GM10266 (cell line): ENCODE measurements around the gene DMD.
"Not testable (repeated sequence)": the region's sequence is repeated elsewhere in the genome, so short reads cannot be mapped to it uniquely, and the experiment has no call there.

Experiments
- DNase-seq: peaks from one replicate; pipeline ENCODE4 v3.0.0; 2012; ENCODE audit errors: extremely low spot score
- TF ChIP-seq, protein P1 (sequence below): IDR thresholded peaks from 2 replicates; pipeline ENCODE4 v1.5.1; 2012; ENCODE audit warnings: mild to moderate bottlenecking, low read depth; ENCODE audit not compliant: control insufficient read depth, insufficient read depth; ENCODE audit errors: missing control alignments

Gene DMD

DNA sequence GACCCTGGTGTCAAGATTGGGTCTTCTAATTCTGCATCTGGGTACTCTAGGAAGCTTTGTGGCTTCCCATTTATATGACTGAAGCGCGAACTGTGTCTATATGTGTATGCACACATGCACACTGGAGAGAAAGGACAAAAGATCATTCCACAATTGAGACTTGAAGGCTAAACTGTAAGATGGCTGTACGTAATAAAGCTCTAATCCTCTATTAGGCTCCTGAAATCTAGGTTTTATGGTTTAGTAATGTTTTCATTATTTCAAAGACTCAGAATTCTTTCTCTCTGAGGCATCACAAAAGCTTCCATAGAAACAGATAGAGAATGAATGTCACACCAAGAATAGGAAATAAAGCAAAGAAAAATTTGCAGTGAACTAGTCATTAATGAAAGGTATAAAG is 1818.8 kb downstream of the DMD start:
- no peak for DNase-seq
- TF ChIP-seq, protein P1, sequence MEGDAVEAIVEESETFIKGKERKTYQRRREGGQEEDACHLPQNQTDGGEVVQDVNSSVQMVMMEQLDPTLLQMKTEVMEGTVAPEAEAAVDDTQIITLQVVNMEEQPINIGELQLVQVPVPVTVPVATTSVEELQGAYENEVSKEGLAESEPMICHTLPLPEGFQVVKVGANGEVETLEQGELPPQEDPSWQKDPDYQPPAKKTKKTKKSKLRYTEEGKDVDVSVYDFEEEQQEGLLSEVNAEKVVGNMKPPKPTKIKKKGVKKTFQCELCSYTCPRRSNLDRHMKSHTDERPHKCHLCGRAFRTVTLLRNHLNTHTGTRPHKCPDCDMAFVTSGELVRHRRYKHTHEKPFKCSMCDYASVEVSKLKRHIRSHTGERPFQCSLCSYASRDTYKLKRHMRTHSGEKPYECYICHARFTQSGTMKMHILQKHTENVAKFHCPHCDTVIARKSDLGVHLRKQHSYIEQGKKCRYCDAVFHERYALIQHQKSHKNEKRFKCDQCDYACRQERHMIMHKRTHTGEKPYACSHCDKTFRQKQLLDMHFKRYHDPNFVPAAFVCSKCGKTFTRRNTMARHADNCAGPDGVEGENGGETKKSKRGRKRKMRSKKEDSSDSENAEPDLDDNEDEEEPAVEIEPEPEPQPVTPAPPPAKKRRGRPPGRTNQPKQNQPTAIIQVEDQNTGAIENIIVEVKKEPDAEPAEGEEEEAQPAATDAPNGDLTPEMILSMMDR, result no peak

DNA sequence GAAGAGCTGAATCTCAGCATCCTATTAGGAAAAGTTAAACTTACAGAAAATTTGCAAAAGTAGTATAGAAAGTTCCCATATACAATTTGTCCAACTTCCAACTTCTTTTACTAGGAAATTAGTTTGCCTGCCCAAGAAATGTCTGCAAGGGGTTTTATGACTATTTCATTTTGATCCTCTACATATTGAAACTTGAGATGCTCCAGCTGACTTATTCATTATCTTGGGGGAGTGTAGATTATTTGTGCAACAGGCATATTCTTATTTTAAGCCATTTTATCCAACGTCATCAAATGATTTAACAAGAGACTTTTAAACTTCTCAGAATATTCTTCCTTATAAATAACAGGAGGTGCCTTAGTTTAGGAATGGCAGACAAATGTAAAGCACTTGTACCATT is 1822.4 kb downstream of the DMD start:
- TF ChIP-seq, protein P1, result no peak

DNA sequence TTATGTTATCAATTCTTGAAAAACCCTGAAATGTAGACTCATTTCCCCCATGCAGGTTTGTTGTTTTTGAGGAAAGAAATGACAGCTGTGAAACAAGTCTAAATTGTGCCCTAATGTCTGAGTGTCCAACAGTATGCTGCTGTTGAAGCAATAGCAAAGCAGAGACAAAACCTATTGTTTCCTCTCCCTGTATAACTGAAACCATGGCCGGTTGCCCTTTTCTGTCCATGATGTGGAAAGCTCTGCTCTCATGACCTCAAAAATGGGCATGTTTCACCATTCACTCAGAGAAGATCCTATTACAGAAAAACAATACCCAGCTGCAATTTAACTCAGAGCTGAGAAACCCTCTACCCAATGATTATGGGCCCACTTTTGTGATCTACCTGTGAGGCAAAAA is 1826.9 kb downstream of the DMD start:
- TF ChIP-seq, protein P1, result no peak
- DNase-seq, result no peak

More for the DNA sequence above, 1822.4 kb downstream of the DMD start:
- DNase-seq, result no peak

DNA sequence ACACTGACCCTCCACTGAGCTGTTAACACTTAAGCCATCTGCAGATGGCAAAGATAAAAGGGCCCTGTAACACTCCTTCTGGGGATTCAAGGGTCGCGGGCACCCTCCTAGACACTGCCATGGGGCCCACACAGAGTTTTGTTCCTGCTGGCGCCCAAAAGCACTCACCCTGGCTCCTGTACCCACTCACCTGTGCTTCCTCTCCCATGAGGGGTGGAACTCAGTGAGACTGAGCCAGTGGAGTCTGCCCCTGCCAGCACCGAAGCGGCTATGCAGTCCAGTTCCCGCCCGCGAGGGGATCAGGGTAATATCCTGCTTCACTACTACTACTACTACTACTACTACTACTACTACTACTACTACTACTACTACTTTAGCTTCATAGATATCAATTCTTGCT is 1827.4 kb downstream of the DMD start:
- no peak for DNase-seq
- TF ChIP-seq, protein P1, result no peak

DNA sequence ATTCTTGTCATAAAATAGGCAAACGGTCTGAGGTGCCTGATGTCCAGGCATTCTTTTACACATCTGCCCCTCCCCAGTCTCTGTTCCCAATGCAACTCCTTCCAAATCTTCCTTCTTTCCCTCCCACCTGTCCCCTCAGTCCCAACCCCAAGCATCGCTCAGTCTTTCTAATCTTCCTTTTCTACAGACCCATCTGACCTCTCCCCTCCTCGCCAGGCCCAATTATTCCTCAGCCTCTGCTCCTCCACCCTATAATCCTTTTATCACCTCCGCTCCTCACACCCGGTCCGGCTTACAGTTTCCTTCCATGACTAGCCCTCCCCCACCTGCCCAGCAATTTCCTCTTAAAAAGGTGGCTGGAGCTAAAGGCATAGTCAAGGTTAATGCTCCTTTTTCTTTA is 1832.4 kb downstream of the DMD start:
- not testable (repeated sequence) for DNase-seq

DNA sequence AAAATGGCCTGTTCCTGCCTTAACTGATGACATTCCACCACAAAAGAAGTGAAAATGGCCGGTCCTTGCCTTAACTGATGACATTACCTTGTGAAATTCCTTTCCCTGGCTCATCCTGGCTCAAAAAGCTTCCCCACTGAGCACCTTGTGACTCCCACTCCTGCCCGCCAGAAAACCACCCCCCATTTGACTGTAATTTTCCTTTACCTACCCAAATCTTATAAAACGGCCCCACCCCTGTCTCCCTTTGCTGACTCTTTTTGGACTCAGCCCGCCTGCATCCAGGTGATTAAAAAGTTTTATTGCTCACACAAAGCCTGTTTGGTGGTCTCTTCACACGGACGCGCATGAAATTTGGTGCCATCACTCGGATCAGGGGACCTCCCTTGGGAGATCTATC is 1833.5 kb downstream of the DMD start:
- not testable (repeated sequence) for DNase-seq

DNA sequence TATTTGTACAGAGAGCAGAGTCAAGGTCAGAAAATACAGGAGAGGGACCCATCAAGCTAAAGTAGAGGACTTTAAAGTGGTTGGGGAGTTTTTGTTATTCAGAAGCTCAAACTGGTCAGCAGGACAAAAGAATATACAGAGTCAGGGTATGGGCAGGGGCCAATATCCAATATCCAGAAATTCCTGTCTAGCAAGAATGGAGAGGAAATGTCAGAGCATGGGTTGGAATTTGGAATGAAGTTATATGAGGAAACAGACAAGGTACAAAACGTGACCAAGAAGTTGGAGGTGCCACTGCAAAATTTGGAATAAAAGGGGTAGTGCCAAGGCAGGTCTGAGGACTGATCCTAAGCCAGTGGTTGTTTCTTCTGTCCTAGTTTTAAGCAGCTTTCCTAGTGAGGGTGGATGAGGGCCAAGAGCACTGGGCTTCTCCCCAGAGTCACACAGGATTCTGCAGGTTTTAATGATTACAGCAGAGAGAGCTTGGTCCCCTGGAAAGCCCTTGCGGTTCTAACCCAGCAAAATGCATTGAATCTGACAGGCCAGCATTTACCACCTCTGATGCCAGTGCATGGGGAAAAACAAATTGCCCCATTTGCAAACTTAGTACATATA is 1834.8 kb downstream of the DMD start:
- no peak for DNase-seq
- TF ChIP-seq, protein P1, result no peak

DNA sequence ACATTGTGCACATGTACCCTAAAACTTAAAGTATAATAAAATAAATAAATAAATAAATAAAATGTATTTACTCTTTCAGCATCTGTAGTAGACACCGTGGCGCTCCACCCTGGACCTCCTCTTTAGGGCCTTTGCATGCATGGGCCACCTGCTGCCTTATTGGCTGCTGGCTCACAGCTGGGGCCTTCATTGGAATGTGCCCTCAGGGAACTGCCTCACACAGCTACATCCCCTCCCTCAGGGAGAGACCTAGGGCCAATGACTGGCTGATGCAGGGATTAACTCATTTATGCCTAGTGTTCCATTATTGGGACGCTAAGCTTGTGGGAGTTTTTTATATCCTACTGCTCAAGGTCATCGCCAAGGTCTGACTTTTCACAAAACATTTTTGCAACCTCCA is 1836.6 kb downstream of the DMD start:
- TF ChIP-seq, protein P1, result no peak
- DNase-seq, result no peak
